Neural cell (in vitro differentiated cells): ENCODE data around the gene MRPL37.

Source experiments
- CTCF ChIP-seq: fragments of 450-650 bp; IDR thresholded peaks from 2 replicates; pipeline ENCODE4 v1.5.1; 2014; ENCODE audit warnings: antibody characterized with exemption, mild to moderate bottlenecking, moderate library complexity; ENCODE audit not compliant: poor library complexity, severe bottlenecking
- EZH2 ChIP-seq: fragments of 200-600, 300-800 bp; shearing (Covaris generic), sonication (generic); IDR thresholded peaks from 2 replicates; pipeline ENCODE4 v1.6.1; 2014; ENCODE audit warnings: antibody characterized with exemption, low read length, borderline replicate concordance, mild to moderate bottlenecking; ENCODE audit not compliant: insufficient read depth, poor library complexity, severe bottlenecking
- MXI1 ChIP-seq: fragments of 450-650 bp; conservative IDR thresholded peaks from 2 replicates; pipeline ENCODE4 v1.6.1; 2014; ENCODE audit warnings: antibody characterized with exemption, mild to moderate bottlenecking; ENCODE audit not compliant: poor library complexity, severe bottlenecking
- POLR2AphosphoS5 ChIP-seq: IDR thresholded peaks from 2 replicates; pipeline ENCODE4 v1.6.1; 2012
- RAD21 ChIP-seq: fragments of 450-650 bp; conservative IDR thresholded peaks from 2 replicates; pipeline ENCODE4 v1.6.1; 2014; ENCODE audit warnings: antibody characterized with exemption, mild to moderate bottlenecking, moderate library complexity
- SMC3 ChIP-seq: fragments of 450-650 bp; conservative IDR thresholded peaks from 2 replicates; pipeline ENCODE4 v1.6.1; 2014; ENCODE audit warnings: antibody characterized with exemption, mild to moderate bottlenecking, moderate library complexity; ENCODE audit not compliant: poor library complexity
- TF ChIP-seq, protein P1 (sequence below): IDR thresholded peaks from 2 replicates; pipeline ENCODE4 v1.6.1; 2012; ENCODE audit warnings: borderline replicate concordance

- TF ChIP-seq CTCF: no peak
- no peak for TF ChIP-seq POLR2AphosphoS5
- no peak for TF ChIP-seq EZH2
- no peak for TF ChIP-seq SMC3
- TF ChIP-seq, protein P1, sequence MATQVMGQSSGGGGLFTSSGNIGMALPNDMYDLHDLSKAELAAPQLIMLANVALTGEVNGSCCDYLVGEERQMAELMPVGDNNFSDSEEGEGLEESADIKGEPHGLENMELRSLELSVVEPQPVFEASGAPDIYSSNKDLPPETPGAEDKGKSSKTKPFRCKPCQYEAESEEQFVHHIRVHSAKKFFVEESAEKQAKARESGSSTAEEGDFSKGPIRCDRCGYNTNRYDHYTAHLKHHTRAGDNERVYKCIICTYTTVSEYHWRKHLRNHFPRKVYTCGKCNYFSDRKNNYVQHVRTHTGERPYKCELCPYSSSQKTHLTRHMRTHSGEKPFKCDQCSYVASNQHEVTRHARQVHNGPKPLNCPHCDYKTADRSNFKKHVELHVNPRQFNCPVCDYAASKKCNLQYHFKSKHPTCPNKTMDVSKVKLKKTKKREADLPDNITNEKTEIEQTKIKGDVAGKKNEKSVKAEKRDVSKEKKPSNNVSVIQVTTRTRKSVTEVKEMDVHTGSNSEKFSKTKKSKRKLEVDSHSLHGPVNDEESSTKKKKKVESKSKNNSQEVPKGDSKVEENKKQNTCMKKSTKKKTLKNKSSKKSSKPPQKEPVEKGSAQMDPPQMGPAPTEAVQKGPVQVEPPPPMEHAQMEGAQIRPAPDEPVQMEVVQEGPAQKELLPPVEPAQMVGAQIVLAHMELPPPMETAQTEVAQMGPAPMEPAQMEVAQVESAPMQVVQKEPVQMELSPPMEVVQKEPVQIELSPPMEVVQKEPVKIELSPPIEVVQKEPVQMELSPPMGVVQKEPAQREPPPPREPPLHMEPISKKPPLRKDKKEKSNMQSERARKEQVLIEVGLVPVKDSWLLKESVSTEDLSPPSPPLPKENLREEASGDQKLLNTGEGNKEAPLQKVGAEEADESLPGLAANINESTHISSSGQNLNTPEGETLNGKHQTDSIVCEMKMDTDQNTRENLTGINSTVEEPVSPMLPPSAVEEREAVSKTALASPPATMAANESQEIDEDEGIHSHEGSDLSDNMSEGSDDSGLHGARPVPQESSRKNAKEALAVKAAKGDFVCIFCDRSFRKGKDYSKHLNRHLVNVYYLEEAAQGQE: no peak
- no peak for TF ChIP-seq MXI1
- no peak for TF ChIP-seq RAD21
These were observed 28.4 kb upstream of the MRPL37 start for GRCh38 chr1:54171606-54172005.
